Ovary (tissue), 3 donors: ENCODE results near the gene KIF26A.

Experiments
- CTCF ChIP-seq, 3 donors: fragments of 450-650 bp in 2 of 3; fragments of 200-600 bp in 1 of 3; IDR thresholded peaks; one replicate each; pipeline versions ENCODE4 v1.5.1 to v1.8.0; 2016 to 2022; ENCODE audit warnings: antibody characterized with exemption in 3 of 3, mild to moderate bottlenecking in 1 of 3
- EP300 ChIP-seq: sonication (generic); formaldehyde crosslinking; IDR thresholded peaks from one replicate; pipeline ENCODE4 v1.6.1; 2017; ENCODE audit warnings: antibody characterized with exemption
- POLR2A ChIP-seq: fragments of 450-650 bp; IDR thresholded peaks from one replicate; pipeline ENCODE4 v1.6.1; 2017; ENCODE audit warnings: antibody characterized with exemption, mild to moderate bottlenecking, moderate library complexity
- donor health status: DM: no; HTN: no; CAD: no.

DNA sequence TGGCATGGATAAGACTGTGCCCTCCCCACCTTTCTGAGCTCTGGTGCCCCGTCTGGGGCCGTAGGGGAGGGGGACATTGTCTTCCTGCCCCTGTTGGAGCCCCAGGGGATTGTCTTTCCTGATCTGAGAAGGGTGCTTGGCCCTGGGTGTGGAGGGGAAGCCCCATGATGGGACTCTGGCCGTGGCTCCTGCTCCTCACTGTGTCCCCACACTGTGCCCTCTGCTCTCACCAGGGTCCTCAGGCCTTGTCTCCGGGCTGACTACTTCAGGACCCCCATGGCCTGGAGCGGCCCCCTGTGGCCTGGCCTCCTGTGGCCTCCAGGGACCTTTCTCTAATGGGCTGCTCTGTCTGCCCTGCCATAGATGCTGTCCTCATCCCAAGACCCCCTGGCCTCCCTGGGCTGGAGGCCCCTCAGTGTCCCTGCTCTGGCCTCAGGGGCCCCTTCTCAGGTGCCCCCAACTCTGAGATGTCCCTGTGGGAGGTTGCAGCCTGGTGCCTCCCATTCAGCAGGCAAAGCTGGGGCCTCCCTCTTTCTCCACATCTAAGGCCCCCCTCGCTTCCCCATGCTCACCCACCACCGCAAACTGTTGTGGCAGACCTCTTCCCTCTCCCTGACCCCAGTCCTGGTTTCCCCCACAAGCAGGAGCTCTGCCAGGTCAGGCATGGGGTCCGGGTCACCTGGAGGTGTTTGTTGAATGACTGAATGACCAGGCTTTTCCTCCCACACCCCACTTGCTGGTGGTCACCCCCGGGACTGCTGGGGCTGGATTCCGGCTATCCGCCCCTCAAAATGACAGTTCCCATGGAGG, 4.0 kb downstream of the KIF26A start:
- TF ChIP-seq CTCF (IDR thresholded peaks at IDR 0.05) (no peak), POLR2A (no peak), EP300 (no peak)
